Gastroesophageal sphincter (tissue), 2 donors: Measurements from ENCODE around the gene CDK16.

ENCODE experiments used
- EP300 ChIP-seq: sonication (generic); formaldehyde crosslinking; IDR thresholded peaks from one replicate; pipeline ENCODE4 v1.6.1; 2017; ENCODE audit warnings: antibody characterized with exemption, mild to moderate bottlenecking
- POLR2A ChIP-seq, 2 donors: fragments of 450-650 bp; IDR thresholded peaks; one replicate each; pipeline ENCODE4 v1.6.1; 2017; ENCODE audit warnings: antibody characterized with exemption in 2 of 2, mild to moderate bottlenecking in 2 of 2, moderate library complexity in 1 of 2

- TF ChIP-seq POLR2A (IDR thresholded peaks at IDR 0.05) (no peak), EP300 (no peak)
These were observed 41.4 kb upstream of the CDK16 start for GRCh38 chrX:47177079-47177478.
